ENCODE measurements around the gene TMEM9. TPM values are rescaled to one million over a fixed set of nuclear protein-coding genes. Genes with fewer than 3 reads are reported as not detected.

TMEM9 gene
- 10 to 100 TPM; 19.0 to 28.1 TPM for total RNA-seq

GRCh38 chr1:201154389-201155165 is at the start of gene TMEM9:
Gene TMEM9 (minus strand): TSS chr1:201154474. CDS start chr1:201153923, 551 bp downstream.
- peak; percentile 93 to 100 for DNase-seq (ENCODE audit: low spot score in 2 of 2)
- Mint-ChIP-seq H3K27ac (peak within 1 kb of the TSS; percentile 72 to 97), H3K9me3 (no peaks in the 10 kb centered on the region), H3K36me3 (no peaks in the 10 kb centered on the region)
- peak; percentile 91 to 96 for ATAC-seq

GRCh38 chr1:201198598-201198997 is 44.3 kb upstream of the TMEM9 start:
- H3K27ac Mint-ChIP-seq, result no peak overlapping the region
- no peaks in the 10 kb centered on the region for H3K9me3 Mint-ChIP-seq
- DNase-seq (ENCODE audit: low spot score in 2 of 2) (no peak), ATAC-seq (no peak)
- no peaks in the 10 kb centered on the region for H3K36me3 Mint-ChIP-seq

DNA sequence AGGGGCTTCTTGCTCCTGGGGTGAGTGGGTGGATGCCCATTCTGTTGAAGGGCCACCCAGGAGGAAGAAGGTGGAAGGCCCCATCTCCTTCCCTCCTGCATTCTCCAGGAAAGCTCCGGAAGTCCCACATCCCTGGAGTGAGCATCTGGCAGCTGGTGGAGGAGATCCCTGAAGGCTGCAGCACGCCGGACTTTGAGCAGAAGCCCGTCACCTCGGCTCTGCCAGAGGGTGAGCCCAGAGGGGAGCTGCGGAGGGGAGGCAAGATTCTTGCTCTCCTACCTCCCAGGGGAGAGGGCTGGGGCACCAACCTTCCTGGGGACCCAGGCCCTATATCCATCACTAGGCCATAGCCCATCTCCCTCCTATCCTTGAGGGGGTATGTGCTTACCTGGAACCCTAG is 39.8 kb upstream of the TMEM9 start:
- H3K9me3 Mint-ChIP-seq, result no peaks in the 10 kb centered on the region
- ATAC-seq (no peak), DNase-seq (ENCODE audit: low spot score in 2 of 2) (no peak)
- H3K27ac Mint-ChIP-seq, result no peak overlapping the region
- H3K36me3 Mint-ChIP-seq, result no peaks in the 10 kb centered on the region

DNA sequence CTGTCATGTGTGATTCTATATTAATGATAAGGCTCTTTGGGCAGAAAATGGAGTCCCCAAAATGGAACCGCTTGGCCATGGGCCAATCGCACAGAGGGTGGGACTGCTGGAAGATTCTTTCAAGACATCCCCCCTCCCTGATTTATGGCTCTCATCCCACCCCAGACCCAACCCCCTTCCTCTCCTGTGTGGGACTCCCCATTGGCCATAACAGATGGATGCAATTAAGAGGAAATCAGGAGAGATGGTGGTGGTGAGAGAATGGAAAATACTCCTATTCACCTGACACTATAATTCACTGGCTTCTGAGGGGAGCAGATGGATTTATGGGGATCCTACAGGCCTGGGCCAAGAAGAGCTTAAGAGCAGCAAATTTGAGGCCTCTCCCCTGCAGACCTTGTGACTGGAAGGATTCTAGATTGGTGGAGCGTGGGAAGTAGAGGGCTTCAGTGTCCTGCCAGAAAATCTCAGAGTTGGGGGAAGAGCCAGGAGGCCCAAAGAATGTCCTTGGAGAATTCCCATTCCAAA is 38.1 kb upstream of the TMEM9 start:
- H3K9me3 Mint-ChIP-seq, result no peaks in the 10 kb centered on the region
- DNase-seq (ENCODE audit: low spot score in 2 of 2), result no peak
- no peak overlapping the region for H3K27ac Mint-ChIP-seq
- no peak for ATAC-seq
- H3K36me3 Mint-ChIP-seq, result no peaks in the 10 kb centered on the region

- ATAC-seq, result peak; percentile 99
- no peaks in the 10 kb centered on the region for H3K9me3 Mint-ChIP-seq
- H3K27ac Mint-ChIP-seq, result no peak overlapping the region
- DNase-seq (ENCODE audit: low spot score in 2 of 2), result peak in 1 of 2 donors; percentile 22
- H3K36me3 Mint-ChIP-seq, result no peaks in the 10 kb centered on the region
Measured at GRCh38 chr1:201191653-201192260, 37.5 kb upstream of the TMEM9 start.

GRCh38 chr1:201190624-201191051 is 36.4 kb upstream of the TMEM9 start, which contains the start of gene IGFN1:
Gene IGFN1 (plus strand): TSS chr1:201190824. CDS start chr1:201193294, 2,470 bp downstream.
- H3K27ac Mint-ChIP-seq, result no peak within 1 kb of the TSS
- DNase-seq (ENCODE audit: low spot score in 2 of 2) (no peak), ATAC-seq (no peak)
- H3K9me3 Mint-ChIP-seq, result no peaks in the 10 kb centered on the region
- no peaks in the 10 kb centered on the region for H3K36me3 Mint-ChIP-seq

- H3K9me3 Mint-ChIP-seq, result no peaks in the 10 kb centered on the region
- DNase-seq (ENCODE audit: low spot score in 2 of 2) (no peak), ATAC-seq (no peak)
- no peaks in the 10 kb centered on the region for H3K36me3 Mint-ChIP-seq
- no peak overlapping the region for H3K27ac Mint-ChIP-seq
Measured at GRCh38 chr1:201190005-201190404, 35.7 kb upstream of the TMEM9 start.

DNA sequence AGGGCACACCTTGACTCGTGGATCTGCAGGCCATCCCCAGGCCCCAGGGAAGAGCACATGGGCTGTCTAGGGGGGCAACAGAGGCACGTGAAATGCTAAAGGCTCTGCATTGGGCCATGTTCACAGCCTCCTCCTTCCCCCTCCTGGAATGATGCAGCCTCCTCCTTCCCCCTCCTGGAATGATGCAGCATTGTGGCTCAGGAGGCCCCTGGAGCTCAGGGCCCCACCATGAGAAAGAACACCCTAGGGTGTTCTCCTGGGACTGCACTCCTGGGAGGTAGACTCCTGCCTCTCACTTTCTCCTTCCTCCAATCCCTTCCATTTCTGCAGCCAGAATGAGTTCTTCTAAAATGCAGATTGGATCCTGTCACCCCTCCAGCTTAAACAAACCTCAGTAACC is 34.8 kb upstream of the TMEM9 start:
- Mint-ChIP-seq H3K36me3 (no peaks in the 10 kb centered on the region), H3K27ac (no peak overlapping the region), H3K9me3 (no peaks in the 10 kb centered on the region)
- DNase-seq (ENCODE audit: low spot score in 2 of 2) (no peak), ATAC-seq (no peak)

GRCh38 chr1:201186192-201186591 is 31.9 kb upstream of the TMEM9 start:
- Mint-ChIP-seq H3K27ac (no peak overlapping the region), H3K9me3 (no peaks in the 10 kb centered on the region), H3K36me3 (no peaks in the 10 kb centered on the region)
- DNase-seq (ENCODE audit: low spot score in 2 of 2) (no peak), ATAC-seq (no peak)

DNA sequence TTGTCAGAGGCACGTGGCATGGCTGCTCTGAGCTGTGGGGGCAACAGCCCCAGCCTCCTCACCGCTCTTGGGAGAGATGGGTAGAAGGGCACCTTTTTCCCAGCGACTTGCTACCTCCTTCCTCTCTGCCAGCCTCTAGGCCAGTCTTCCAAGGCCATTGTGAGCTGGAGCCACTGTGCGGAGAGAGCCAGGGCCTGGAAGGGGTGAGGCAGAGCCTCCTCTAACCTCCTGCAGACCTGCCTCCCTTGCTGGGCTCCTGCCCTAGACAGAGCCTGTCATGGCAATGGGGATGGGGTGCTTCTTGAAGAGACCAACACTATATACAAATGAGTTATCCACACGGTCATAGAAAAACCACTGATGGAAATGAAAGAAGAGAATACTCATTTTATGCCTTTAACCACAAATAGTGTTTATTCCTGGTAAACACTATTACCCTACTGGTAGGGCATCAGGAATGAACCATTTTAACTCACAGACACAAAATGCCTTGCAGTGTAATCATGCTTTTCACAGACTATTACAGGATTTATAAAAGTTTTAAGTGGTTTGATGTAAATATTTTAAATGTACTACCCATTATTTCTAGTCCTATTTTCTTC is 31.4 kb upstream of the TMEM9 start:
- peak; percentile 51 to 91 for ATAC-seq
- H3K27ac Mint-ChIP-seq, result no peak overlapping the region
- DNase-seq (ENCODE audit: low spot score in 2 of 2), result peak in 1 of 2 donors; percentile 14
- no peaks in the 10 kb centered on the region for H3K36me3 Mint-ChIP-seq
- no peaks in the 10 kb centered on the region for H3K9me3 Mint-ChIP-seq

DNA sequence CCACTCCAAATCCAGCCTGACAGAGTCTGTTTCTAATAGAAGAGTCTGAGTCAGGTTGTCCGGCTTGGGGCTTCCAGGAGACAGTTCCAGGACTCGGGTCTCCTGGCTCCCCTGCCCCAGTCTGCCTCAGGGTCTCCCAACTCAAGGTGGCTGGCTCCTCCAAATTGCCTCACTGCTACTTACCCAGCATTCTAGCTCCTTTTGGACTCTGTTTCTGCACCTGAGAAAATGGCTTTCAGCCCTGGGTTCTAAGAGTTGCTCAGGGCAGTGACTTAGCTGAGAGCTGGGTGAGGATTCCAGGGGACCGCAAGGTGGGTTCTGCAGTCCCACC is 30.8 kb upstream of the TMEM9 start:
- H3K9me3 Mint-ChIP-seq, result no peaks in the 10 kb centered on the region
- no peak for ATAC-seq
- no peak overlapping the region for H3K27ac Mint-ChIP-seq
- peak in 1 of 2 donors; percentile 20 for DNase-seq (ENCODE audit: low spot score in 2 of 2)
- H3K36me3 Mint-ChIP-seq, result no peaks in the 10 kb centered on the region

GRCh38 chr1:201184307-201185122 is 30.2 kb upstream of the TMEM9 start:
- no peaks in the 10 kb centered on the region for H3K36me3 Mint-ChIP-seq
- no peaks in the 10 kb centered on the region for H3K9me3 Mint-ChIP-seq
- peak in 1 of 2 donors; percentile 33 for DNase-seq (ENCODE audit: low spot score in 2 of 2)

DNA sequence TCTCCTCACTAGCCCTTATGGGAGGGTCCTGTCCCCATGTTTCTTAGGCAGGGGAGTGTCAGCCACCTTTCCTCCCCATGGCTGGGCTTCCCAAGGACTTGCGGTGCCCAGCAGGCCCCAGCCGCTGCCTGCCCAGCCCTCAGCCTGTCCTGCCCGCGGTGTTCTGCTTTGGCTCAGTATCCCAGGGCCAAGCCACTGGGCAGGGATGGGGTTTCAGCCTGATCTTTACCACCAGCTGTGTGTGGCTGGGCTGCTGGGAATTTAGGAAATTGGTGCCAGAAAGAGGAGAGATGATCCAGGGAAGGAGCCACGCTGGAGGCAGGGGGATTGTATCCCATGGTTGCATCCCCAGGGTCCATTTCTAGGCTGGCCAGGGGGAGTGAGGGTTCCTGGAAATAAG is 29.5 kb upstream of the TMEM9 start:
- H3K27ac Mint-ChIP-seq, result no peak overlapping the region
- H3K36me3 Mint-ChIP-seq, result peaks cover 0 to 7% of the 10 kb centered on the region in 2 donors
- H3K9me3 Mint-ChIP-seq, result peaks cover 0 to 4% of the 10 kb centered on the region in 2 donors
- ATAC-seq, result no peak
- peak in 1 of 2 donors; percentile 34 for DNase-seq (ENCODE audit: low spot score in 2 of 2)

More at GRCh38 chr1:201184307-201185122, 30.2 kb upstream of the TMEM9 start:
- peak in 1 of 2 donors; percentile 49 for ATAC-seq
- H3K27ac Mint-ChIP-seq, result no peak overlapping the region

GRCh38 chr1:201183209-201183608 is 28.9 kb upstream of the TMEM9 start:
- Mint-ChIP-seq H3K36me3 (peaks cover 0 to 11% of the 10 kb centered on the region in 2 donors), H3K9me3 (peaks cover 0 to 5% of the 10 kb centered on the region in 2 donors), H3K27ac (no peak overlapping the region)
- DNase-seq (ENCODE audit: low spot score in 2 of 2), result no peak
- ATAC-seq, result no peak

DNA sequence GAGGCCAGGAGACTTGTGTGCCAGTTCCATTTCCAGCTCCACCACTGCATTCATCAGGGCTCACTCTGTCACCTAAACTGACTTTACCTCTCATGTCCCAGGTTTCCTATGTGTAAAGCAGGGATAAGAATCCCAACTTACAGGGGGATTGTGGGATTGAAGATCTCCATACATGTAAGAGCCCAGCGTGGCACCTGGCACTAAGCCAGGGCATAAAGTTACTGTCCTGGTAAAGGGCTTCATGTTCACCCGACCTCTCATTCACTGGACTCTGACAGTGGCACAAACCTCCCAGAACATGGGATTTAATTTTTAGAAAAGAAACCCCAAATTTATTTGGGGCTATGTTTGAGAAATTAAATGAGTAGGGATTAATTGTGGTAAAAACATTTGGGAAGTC is 27.5 kb upstream of the TMEM9 start:
- DNase-seq (ENCODE audit: low spot score in 2 of 2), result no peak
- ATAC-seq, result no peak
- Mint-ChIP-seq H3K9me3 (peaks cover 0 to 5% of the 10 kb centered on the region in 2 donors), H3K27ac (no peak overlapping the region), H3K36me3 (peaks cover 0 to 11% of the 10 kb centered on the region in 2 donors)

DNA sequence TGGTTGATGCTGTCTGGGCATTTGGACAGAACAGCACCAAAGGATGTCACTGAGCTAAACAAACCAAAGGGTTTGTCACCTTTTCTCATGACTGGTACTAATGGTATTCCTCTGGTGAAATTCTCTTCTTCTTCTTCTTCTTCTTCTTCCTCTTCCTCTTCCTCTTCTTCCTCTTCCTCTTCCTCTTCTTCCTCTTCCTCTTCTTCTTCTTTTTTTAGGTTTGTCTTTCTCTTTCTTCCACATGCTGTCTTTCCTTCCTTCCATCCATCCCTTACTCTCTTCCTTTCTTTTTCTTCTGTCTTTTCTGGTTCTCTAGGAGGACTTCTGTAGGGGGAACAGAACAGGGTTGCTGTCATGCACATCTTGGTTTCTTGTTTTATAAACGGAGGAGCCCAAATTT is 27.0 kb upstream of the TMEM9 start:
- peaks cover 0 to 5% of the 10 kb centered on the region in 2 donors for H3K9me3 Mint-ChIP-seq
- peaks cover 0 to 11% of the 10 kb centered on the region in 2 donors for H3K36me3 Mint-ChIP-seq
- no peak overlapping the region for H3K27ac Mint-ChIP-seq
- DNase-seq (ENCODE audit: low spot score in 2 of 2) (no peak), ATAC-seq (no peak)

Measured in activated naive CD4-positive, alpha-beta T cell treated with anti-CD3 and anti-CD28 coated beads, Interleukin-2, amount 50 U/mL, for 72 hours (primary cell).